Neural crest cell (in vitro differentiated cells): ENCODE measurements around the gene SESN1. TPM values are rescaled to one million over a fixed set of nuclear protein-coding genes. Genes with fewer than 3 reads are reported as not detected.

Experiments used
- DNase-seq: peaks from one replicate; pipeline ENCODE4 v3.0.0; 2021; ENCODE audit warnings: low read depth, mixed read lengths, low spot score
- H3K27ac Mint-ChIP-seq: one replicate; pipeline ENCODE4 v1.8.0; 2021; ENCODE audit warnings: mild to moderate bottlenecking, mixed read lengths; ENCODE audit not compliant: unreplicated experiment
- H3K27me3 Mint-ChIP-seq: 2 replicates; pipeline ENCODE4 v1.8.0; 2021; ENCODE audit warnings: low read depth, mild to moderate bottlenecking, mixed read lengths
- H3K36me3 Mint-ChIP-seq: 2 replicates; pipeline ENCODE4 v1.8.0; 2021; ENCODE audit warnings: low read depth, mild to moderate bottlenecking, mixed read lengths
- H3K4me1 Mint-ChIP-seq: 2 replicates; pipeline ENCODE4 v1.8.0; 2021; ENCODE audit warnings: mixed read lengths
- H3K4me3 Mint-ChIP-seq: one replicate; pipeline ENCODE4 v1.8.0; 2021; ENCODE audit warnings: mild to moderate bottlenecking, mixed read lengths
- H3K9me3 Mint-ChIP-seq: 2 replicates; pipeline ENCODE4 v1.8.0; 2021; ENCODE audit warnings: mixed read lengths
- total RNA-seq: library from RNA; stranded (reverse); gene quantifications from 2 replicates; pipeline ENCODE4 v1.2.1, GENCODE V29; 2021
- TF ChIP-seq, protein P1 (sequence below): fragments of 200-600 bp; sonication (generic); conservative IDR thresholded peaks from 2 replicates; pipeline ENCODE4 v1.5.0; 2021; ENCODE audit warnings: antibody characterized with exemption, mild to moderate bottlenecking

Gene SESN1
- total RNA-seq, 1 donor from 2014 or later: 11.5 TPM

DNA sequence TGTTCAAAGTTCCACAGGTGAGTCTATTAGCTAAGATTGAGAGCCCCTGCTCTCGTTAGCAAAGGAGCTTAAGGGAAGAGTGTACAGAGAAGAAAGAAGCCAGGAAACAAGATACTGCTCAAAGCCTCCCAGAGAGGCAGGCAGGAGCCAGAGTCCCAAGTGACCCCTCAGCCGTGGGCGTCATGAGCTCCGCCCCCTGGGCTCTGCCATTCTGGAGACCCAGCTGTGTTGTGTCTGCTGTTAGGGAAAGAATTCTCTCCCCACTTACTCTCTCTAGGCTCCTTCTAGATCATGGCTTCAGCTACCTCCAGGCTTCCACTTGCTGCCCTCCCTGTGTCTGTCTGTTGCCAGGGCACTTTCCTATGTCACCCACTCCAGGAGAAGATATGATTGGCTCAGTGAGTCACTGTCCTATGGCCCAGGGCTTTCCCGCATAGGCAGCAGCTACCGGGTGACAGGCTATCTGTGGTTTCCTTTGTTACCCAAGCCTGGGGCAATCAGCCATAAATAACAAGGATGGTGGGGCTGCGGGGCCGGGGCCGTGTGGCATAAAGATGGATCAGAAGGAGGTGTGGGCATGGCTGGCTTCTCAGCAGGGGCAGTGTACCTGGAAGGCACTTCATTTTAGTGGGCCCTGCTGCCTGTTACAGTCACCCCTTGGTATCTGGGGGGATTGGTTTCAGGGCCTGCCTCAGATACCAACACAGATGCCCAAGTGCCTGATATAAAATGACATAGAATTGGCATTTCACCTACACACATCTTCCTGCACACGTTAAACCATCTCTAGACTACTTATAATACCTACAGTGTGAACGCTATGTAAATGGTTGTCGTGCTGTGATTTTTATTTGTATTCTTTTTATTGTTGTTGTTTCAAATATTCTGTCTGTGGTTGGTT, 127.5 kb downstream of the SESN1 start:
- H3K4me3 Mint-ChIP-seq: no peak overlapping the region
- H3K36me3 Mint-ChIP-seq: no peaks in the 10 kb centered on the region
- peak; percentile 26 for DNase-seq
- H3K27me3 Mint-ChIP-seq: no peaks in the 10 kb centered on the region
- no peaks in the 10 kb centered on the region for H3K9me3 Mint-ChIP-seq
- TF ChIP-seq, protein P1, sequence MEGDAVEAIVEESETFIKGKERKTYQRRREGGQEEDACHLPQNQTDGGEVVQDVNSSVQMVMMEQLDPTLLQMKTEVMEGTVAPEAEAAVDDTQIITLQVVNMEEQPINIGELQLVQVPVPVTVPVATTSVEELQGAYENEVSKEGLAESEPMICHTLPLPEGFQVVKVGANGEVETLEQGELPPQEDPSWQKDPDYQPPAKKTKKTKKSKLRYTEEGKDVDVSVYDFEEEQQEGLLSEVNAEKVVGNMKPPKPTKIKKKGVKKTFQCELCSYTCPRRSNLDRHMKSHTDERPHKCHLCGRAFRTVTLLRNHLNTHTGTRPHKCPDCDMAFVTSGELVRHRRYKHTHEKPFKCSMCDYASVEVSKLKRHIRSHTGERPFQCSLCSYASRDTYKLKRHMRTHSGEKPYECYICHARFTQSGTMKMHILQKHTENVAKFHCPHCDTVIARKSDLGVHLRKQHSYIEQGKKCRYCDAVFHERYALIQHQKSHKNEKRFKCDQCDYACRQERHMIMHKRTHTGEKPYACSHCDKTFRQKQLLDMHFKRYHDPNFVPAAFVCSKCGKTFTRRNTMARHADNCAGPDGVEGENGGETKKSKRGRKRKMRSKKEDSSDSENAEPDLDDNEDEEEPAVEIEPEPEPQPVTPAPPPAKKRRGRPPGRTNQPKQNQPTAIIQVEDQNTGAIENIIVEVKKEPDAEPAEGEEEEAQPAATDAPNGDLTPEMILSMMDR: no peak
- peaks cover 13% of the 10 kb centered on the region for H3K4me1 Mint-ChIP-seq
- H3K27ac Mint-ChIP-seq: peak overlapping the region; percentile 53

- Mint-ChIP-seq H3K4me1 (peaks cover 13% of the 10 kb centered on the region), H3K27ac (no peak overlapping the region), H3K36me3 (no peaks in the 10 kb centered on the region), H3K9me3 (no peaks in the 10 kb centered on the region), H3K27me3 (no peaks in the 10 kb centered on the region), H3K4me3 (no peak overlapping the region)
- TF ChIP-seq, protein P1: no peak
- DNase-seq: no peak
Observed at GRCh38 chr6:108966251-108966650, 128.4 kb downstream of the SESN1 start.

- Mint-ChIP-seq H3K27me3 (no peaks in the 10 kb centered on the region), H3K9me3 (no peaks in the 10 kb centered on the region)
- TF ChIP-seq, protein P1: no peak
Observed at GRCh38 chr6:108961985-108962384, 132.7 kb downstream of the SESN1 start.

GRCh38 chr6:108961077-108961476, 133.6 kb downstream of the SESN1 start:
- H3K9me3 Mint-ChIP-seq: no peaks in the 10 kb centered on the region
- TF ChIP-seq, protein P1: no peak
- DNase-seq: no peak
- H3K4me1 Mint-ChIP-seq: no peaks in the 10 kb centered on the region
- H3K27ac Mint-ChIP-seq: no peak overlapping the region
- no peaks in the 10 kb centered on the region for H3K27me3 Mint-ChIP-seq
- no peaks in the 10 kb centered on the region for H3K36me3 Mint-ChIP-seq
- no peak overlapping the region for H3K4me3 Mint-ChIP-seq

More at GRCh38 chr6:108961985-108962384, 132.7 kb downstream of the SESN1 start:
- DNase-seq: no peak
- H3K4me1 Mint-ChIP-seq: peaks cover 6% of the 10 kb centered on the region
- no peak overlapping the region for H3K27ac Mint-ChIP-seq
- no peak overlapping the region for H3K4me3 Mint-ChIP-seq
- no peaks in the 10 kb centered on the region for H3K36me3 Mint-ChIP-seq

- no peaks in the 10 kb centered on the region for H3K9me3 Mint-ChIP-seq
Observed at GRCh38 chr6:108960601-108961000, 134.0 kb downstream of the SESN1 start.

More at GRCh38 chr6:108960601-108961000, 134.0 kb downstream of the SESN1 start:
- H3K4me1 Mint-ChIP-seq: no peaks in the 10 kb centered on the region
- TF ChIP-seq, protein P1: no peak
- no peak overlapping the region for H3K27ac Mint-ChIP-seq
- H3K27me3 Mint-ChIP-seq: no peaks in the 10 kb centered on the region
- no peak for DNase-seq
- H3K4me3 Mint-ChIP-seq: no peak overlapping the region
- no peaks in the 10 kb centered on the region for H3K36me3 Mint-ChIP-seq
